ENCODE results near the gene HNRNPUL1.

Gene HNRNPUL1

GRCh38 chr19:41353466-41354342 is 89.5 kb downstream of the HNRNPUL1 start, which contains the start of gene TGFB1:
TSS of gene TGFB1 (minus strand) at chr19:41353922. CDS start at chr19:41353044, 878 bp downstream.
- peak; percentile 86 for DNase-seq (ENCODE audit: low spot score)

GRCh38 chr19:41354343-41354953 is 90.3 kb downstream of the HNRNPUL1 start:
- no peak for DNase-seq (ENCODE audit: low spot score)

GRCh38 chr19:41355035-41355434 is 90.9 kb downstream of the HNRNPUL1 start:
- DNase-seq (ENCODE audit: low spot score) = no peak

- no peak for DNase-seq (ENCODE audit: low spot score)
Measured at GRCh38 chr19:41355802-41356201, 91.6 kb downstream of the HNRNPUL1 start.

GRCh38 chr19:41356984-41357739 is 93.0 kb downstream of the HNRNPUL1 start:
- no peak for DNase-seq (ENCODE audit: low spot score)
